Endodermal cell (in vitro differentiated cells): ENCODE data around the gene KCNG2. TPM values are rescaled to one million over a fixed set of nuclear protein-coding genes. Genes with fewer than 3 reads are reported as not detected.

Experiments used
- DNase-seq: peaks from one replicate; pipeline ENCODE4 v3.0.0-alpha.2; 2017
- H3K27ac ChIP-seq: 2 replicates; pipeline ENCODE4 v1.5.1; 2013; ENCODE audit warnings: mild to moderate bottlenecking, low read depth, low read length, moderate library complexity
- H3K27me3 ChIP-seq: 2 replicates; pipeline ENCODE4 v1.6.1; 2013; ENCODE audit warnings: mild to moderate bottlenecking, low read length, moderate library complexity; ENCODE audit not compliant: insufficient read depth, control insufficient read depth, poor library complexity, severe bottlenecking
- H3K36me3 ChIP-seq: 2 replicates; pipeline ENCODE4 v1.7.0; 2013; ENCODE audit warnings: mild to moderate bottlenecking, low read length, moderate library complexity; ENCODE audit not compliant: control insufficient read depth, insufficient read depth
- H3K4me1 ChIP-seq: one replicate; pipeline ENCODE4 v1.7.0; 2013; ENCODE audit warnings: low read length; ENCODE audit not compliant: control insufficient read depth, insufficient read depth
- H3K4me3 ChIP-seq: 2 replicates; pipeline ENCODE4 v1.5.1; 2013; ENCODE audit warnings: mild to moderate bottlenecking, low read length, moderate library complexity
- H3K9ac ChIP-seq: 2 replicates; pipeline ENCODE4 v1.6.1; 2013; ENCODE audit warnings: mild to moderate bottlenecking, low read length, moderate library complexity; ENCODE audit not compliant: poor library complexity, severe bottlenecking; ENCODE audit errors: extremely low read depth
- H3K9me3 ChIP-seq: 2 replicates; pipeline ENCODE4 v1.6.1; 2013; ENCODE audit warnings: mild to moderate bottlenecking, low read length, moderate library complexity; ENCODE audit not compliant: control insufficient read depth
- H3K27ac Mint-ChIP-seq: 2 replicates; pipeline ENCODE4 v1.8.0; 2020; ENCODE audit warnings: mixed read lengths
- H3K27me3 Mint-ChIP-seq: 2 replicates; pipeline ENCODE4 v1.8.0; 2021; ENCODE audit warnings: mild to moderate bottlenecking, mixed read lengths; ENCODE audit not compliant: insufficient read depth
- H3K36me3 Mint-ChIP-seq: 2 replicates; pipeline ENCODE4 v1.8.0; 2020; ENCODE audit warnings: low read depth, mixed read lengths
- H3K4me1 Mint-ChIP-seq: 2 replicates; pipeline ENCODE4 v1.8.0; 2020; ENCODE audit warnings: mixed read lengths
- H3K4me3 Mint-ChIP-seq: 2 replicates; pipeline ENCODE4 v1.8.0; 2020; ENCODE audit warnings: mild to moderate bottlenecking, moderate library complexity, mixed read lengths
- H3K9me3 Mint-ChIP-seq: 2 replicates; pipeline ENCODE4 v1.8.0; 2020; ENCODE audit warnings: mild to moderate bottlenecking, mixed read lengths
- CTCF ChIP-seq: fragments of 200-600 bp; sonication (generic); conservative IDR thresholded peaks from 2 replicates; pipeline ENCODE4 v1.5.0; 2021; ENCODE audit warnings: antibody characterized with exemption, mild to moderate bottlenecking
- WGBS, 2 experiments: methylation state at CpG; one replicate each; pipeline versions ENCODE4 v1.1.5 to v1.1.7; 2013; ENCODE audit warnings: missing lambda C conversion rate in 2 of 2, mixed read lengths in 1 of 2; ENCODE audit not compliant: insufficient coverage in 1 of 2, insufficient read length in 1 of 2; 5-methylcytosine and 5-hydroxymethylcytosine counted together
- total RNA-seq, 2 donors: library from RNA; stranded (reverse); fragmentation: NEBNext Ultra II Directional in 1 of 2; extraction: Animal tissue kit (Norgen Biotek cat#: 25700) in 1 of 2; gene quantifications; 2 replicates in 1 of 2; 3 replicates in 1 of 2; pipeline ENCODE4 v1.2.1, GENCODE V29; 2021

KCNG2 gene
- total RNA-seq, 2 donors from 2014 or later: not detected

GRCh38 chr18:79889569-79889968 lies 91.8 kb downstream of the KCNG2 start:
- TF ChIP-seq CTCF: no peak
- Histone ChIP-seq H3K9me3 (peaks cover 60% of the 10 kb centered on the region), H3K4me1 (no peaks in the 10 kb centered on the region), H3K9ac (no peak overlapping the region), H3K4me3 (no peak overlapping the region), H3K27me3 (no peaks in the 10 kb centered on the region), H3K36me3 (no peaks in the 10 kb centered on the region), H3K27ac (no peak overlapping the region)
- H3K27ac Mint-ChIP-seq: no peak overlapping the region
- no peaks in the 10 kb centered on the region for H3K4me1 Mint-ChIP-seq
- no peak for DNase-seq
- 89 to 90% methylated on average over 14 of the region's 14 CpGs for WGBS, 2 experiments
- peaks cover 57% of the 10 kb centered on the region for H3K9me3 Mint-ChIP-seq
- no peak overlapping the region for H3K4me3 Mint-ChIP-seq
- peaks cover 12% of the 10 kb centered on the region for H3K27me3 Mint-ChIP-seq
- H3K36me3 Mint-ChIP-seq: no peaks in the 10 kb centered on the region

- H3K4me1 Mint-ChIP-seq: no peaks in the 10 kb centered on the region
- H3K36me3 Mint-ChIP-seq: no peaks in the 10 kb centered on the region
- H3K9ac ChIP-seq: no peak overlapping the region
- no peaks in the 10 kb centered on the region for H3K27me3 ChIP-seq
- TF ChIP-seq CTCF: no peak
- H3K27ac ChIP-seq: no peak overlapping the region
- no peak overlapping the region for H3K27ac Mint-ChIP-seq
- no peaks in the 10 kb centered on the region for H3K4me1 ChIP-seq
- 85 to 90% methylated on average over 5 of the region's 5 CpGs for WGBS, 2 experiments
- H3K36me3 ChIP-seq: no peaks in the 10 kb centered on the region
- H3K4me3 ChIP-seq: no peak overlapping the region
- no peak for DNase-seq
- H3K9me3 ChIP-seq: peaks cover 71% of the 10 kb centered on the region
- H3K27me3 Mint-ChIP-seq: peaks cover 13% of the 10 kb centered on the region
- H3K9me3 Mint-ChIP-seq: peaks cover 68% of the 10 kb centered on the region
- no peak overlapping the region for H3K4me3 Mint-ChIP-seq
Observed at GRCh38 chr18:79890674-79891073, 92.9 kb downstream of the KCNG2 start.

- Mint-ChIP-seq H3K4me3 (no peak overlapping the region), H3K27ac (no peak overlapping the region), H3K27me3 (peaks cover 13% of the 10 kb centered on the region), H3K36me3 (peaks cover 9% of the 10 kb centered on the region), H3K9me3 (peaks cover 71% of the 10 kb centered on the region), H3K4me1 (no peaks in the 10 kb centered on the region)
- Histone ChIP-seq H3K9me3 (peaks cover 69% of the 10 kb centered on the region), H3K9ac (no peak overlapping the region), H3K4me3 (no peak overlapping the region), H3K27ac (no peak overlapping the region), H3K36me3 (no peaks in the 10 kb centered on the region), H3K27me3 (no peaks in the 10 kb centered on the region), H3K4me1 (no peaks in the 10 kb centered on the region)
- WGBS, 2 experiments: 93 to 95% methylated on average over 2 to 3 of the region's 3 CpGs
- no peak for TF ChIP-seq CTCF
- DNase-seq: no peak
Observed at GRCh38 chr18:79896738-79897137, 99.0 kb downstream of the KCNG2 start.
